OCI-LY3 (cell line): ENCODE results near the gene ZNF580.

Experiments used
- H2AFZ ChIP-seq: fragments of 200-600, 300-600 bp; shearing (Covaris generic); 2 replicates; pipeline ENCODE4 v1.6.0; 2014; ENCODE audit warnings: antibody characterized with exemption, low read depth, low read length
- H3K27ac ChIP-seq: fragments of 200-600, 300-600 bp; sonication (generic); 2 replicates; pipeline ENCODE4 v1.5.1; 2014; ENCODE audit warnings: mild to moderate bottlenecking, low read length, moderate library complexity, mixed read lengths
- H3K27me3 ChIP-seq: fragments of 200-600, 300-600 bp; sonication (generic); 2 replicates; pipeline ENCODE4 v1.6.1; 2014; ENCODE audit warnings: low read depth, low read length, mixed read lengths
- H3K36me3 ChIP-seq: fragments of 200-600, 300-600 bp; sonication (generic); replicated peaks from 2 replicates; pipeline ENCODE3; 2014; ENCODE audit warnings: low read depth, low read length, mixed read lengths
- H3K4me1 ChIP-seq: fragments of 300-600, 200-600 bp; sonication (generic); 2 replicates; pipeline ENCODE4 v1.6.1; 2014; ENCODE audit warnings: low read length, mixed read lengths
- H3K4me2 ChIP-seq: fragments of 200-600, 300-600 bp; sonication (generic); 2 replicates; pipeline ENCODE4 v1.6.1; 2014; ENCODE audit warnings: low read length, mixed read lengths
- H3K4me3 ChIP-seq: fragments of 300-600, 200-600 bp; sonication (generic); 2 replicates; pipeline ENCODE4 v1.5.1; 2014; ENCODE audit warnings: antibody characterized with exemption, mild to moderate bottlenecking, low read length, moderate library complexity
- H3K79me2 ChIP-seq: fragments of 300-600, 200-600 bp; shearing (Covaris generic); 2 replicates; pipeline ENCODE4 v1.6.1; 2014; ENCODE audit warnings: mild to moderate bottlenecking, low read length, mixed read lengths
- H3K9ac ChIP-seq: fragments of 300-600, 200-600 bp; shearing (Covaris generic); 2 replicates; pipeline ENCODE4 v1.6.0; 2014; ENCODE audit warnings: mild to moderate bottlenecking, low read length, moderate library complexity
- H3K9me3 ChIP-seq: fragments of 200-600, 300-600 bp; shearing (Covaris generic); 2 replicates; pipeline ENCODE4 v1.6.1; 2014; ENCODE audit warnings: low read length, mixed read lengths; ENCODE audit not compliant: insufficient read depth
- H4K20me1 ChIP-seq: fragments of 200-600, 300-600 bp; sonication (generic); 2 replicates; pipeline ENCODE4 v1.6.1; 2016; ENCODE audit warnings: low read length, mixed read lengths; ENCODE audit not compliant: insufficient read depth
- EZH2phosphoT487 ChIP-seq: fragments of 200-600 bp; shearing (Covaris generic); IDR thresholded peaks from 2 replicates; pipeline ENCODE4 v1.6.1; 2018; ENCODE audit warnings: antibody characterized with exemption, mixed run types, low read depth
- TF ChIP-seq, protein P1 (sequence below): fragments of 200-600, 300-600 bp; sonication (generic); IDR thresholded peaks from 2 replicates; pipeline ENCODE4 v1.5.1; 2014; ENCODE audit warnings: antibody characterized with exemption, low read length, low read depth

The ZNF580 gene

DNA sequence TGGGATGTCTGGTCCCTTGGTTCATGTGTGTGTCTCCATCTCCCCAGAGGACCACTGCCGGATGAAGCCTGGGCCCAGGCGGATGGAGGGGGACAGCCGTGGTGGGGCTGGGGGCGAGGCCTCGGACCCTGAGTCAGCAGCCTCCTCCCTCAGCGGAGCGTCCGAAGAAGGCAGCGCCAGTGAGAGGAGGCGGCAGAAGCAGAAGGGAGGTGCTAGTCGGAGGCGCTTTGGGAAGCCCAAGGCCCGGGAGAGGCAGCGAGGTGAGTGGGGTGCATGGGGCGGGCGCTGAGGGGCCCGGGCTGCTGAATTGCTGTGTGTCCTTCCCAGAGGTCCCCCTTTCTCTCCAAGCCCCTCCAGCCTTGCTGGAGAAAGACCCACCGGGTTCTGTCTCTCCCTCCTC lies 10.4 kb downstream of the ZNF580 start:
- Histone ChIP-seq H2AFZ (no peak overlapping the region), H3K4me1 (peaks cover 20% of the 10 kb centered on the region), H3K9me3 (no peaks in the 10 kb centered on the region), H3K27me3 (no peaks in the 10 kb centered on the region), H3K36me3 (peaks cover 7% of the 10 kb centered on the region), H3K4me2 (no peak overlapping the region), H3K79me2 (peaks cover 30% of the 10 kb centered on the region), H3K27ac (no peak overlapping the region), H3K4me3 (no peak overlapping the region), H4K20me1 (no peaks in the 10 kb centered on the region), H3K9ac (no peak overlapping the region)
- TF ChIP-seq, protein P1, sequence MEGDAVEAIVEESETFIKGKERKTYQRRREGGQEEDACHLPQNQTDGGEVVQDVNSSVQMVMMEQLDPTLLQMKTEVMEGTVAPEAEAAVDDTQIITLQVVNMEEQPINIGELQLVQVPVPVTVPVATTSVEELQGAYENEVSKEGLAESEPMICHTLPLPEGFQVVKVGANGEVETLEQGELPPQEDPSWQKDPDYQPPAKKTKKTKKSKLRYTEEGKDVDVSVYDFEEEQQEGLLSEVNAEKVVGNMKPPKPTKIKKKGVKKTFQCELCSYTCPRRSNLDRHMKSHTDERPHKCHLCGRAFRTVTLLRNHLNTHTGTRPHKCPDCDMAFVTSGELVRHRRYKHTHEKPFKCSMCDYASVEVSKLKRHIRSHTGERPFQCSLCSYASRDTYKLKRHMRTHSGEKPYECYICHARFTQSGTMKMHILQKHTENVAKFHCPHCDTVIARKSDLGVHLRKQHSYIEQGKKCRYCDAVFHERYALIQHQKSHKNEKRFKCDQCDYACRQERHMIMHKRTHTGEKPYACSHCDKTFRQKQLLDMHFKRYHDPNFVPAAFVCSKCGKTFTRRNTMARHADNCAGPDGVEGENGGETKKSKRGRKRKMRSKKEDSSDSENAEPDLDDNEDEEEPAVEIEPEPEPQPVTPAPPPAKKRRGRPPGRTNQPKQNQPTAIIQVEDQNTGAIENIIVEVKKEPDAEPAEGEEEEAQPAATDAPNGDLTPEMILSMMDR = no peak
- TF ChIP-seq EZH2phosphoT487 = no peak

- Histone ChIP-seq H4K20me1 (peaks cover 12% of the 10 kb centered on the region), H3K9me3 (no peaks in the 10 kb centered on the region), H3K36me3 (peaks cover 20% of the 10 kb centered on the region), H3K9ac (no peak overlapping the region), H2AFZ (no peak overlapping the region), H3K4me3 (0 out of 2 replicates have a peak overlapping the region, but pooled peaks have one; percentile 80), H3K4me2 (peak overlapping the region; percentile 76), H3K79me2 (peaks cover 34% of the 10 kb centered on the region), H3K27me3 (no peaks in the 10 kb centered on the region), H3K27ac (no peak overlapping the region), H3K4me1 (peaks cover 17% of the 10 kb centered on the region)
- TF ChIP-seq EZH2phosphoT487 = no peak
- TF ChIP-seq, protein P1 = no peak
These were observed 11.7 kb downstream of the ZNF580 start for GRCh38 chr19:55652311-55653128.

- peaks cover 24% of the 10 kb centered on the region for H4K20me1 ChIP-seq
- peaks cover 24% of the 10 kb centered on the region for H3K4me1 ChIP-seq
- peak overlapping the region; percentile 54; the same call in 1 of the 2 replicates for H2AFZ ChIP-seq
- peaks cover 39% of the 10 kb centered on the region for H3K79me2 ChIP-seq
- H3K9me3 ChIP-seq = no peaks in the 10 kb centered on the region
- H3K27ac ChIP-seq = peak overlapping the region; percentile 90
- H3K4me2 ChIP-seq = peak overlapping the region; percentile 76
- peak overlapping the region; percentile 96 for H3K9ac ChIP-seq
- H3K4me3 ChIP-seq = peak overlapping the region; percentile 80
- no peaks in the 10 kb centered on the region for H3K27me3 ChIP-seq
- TF ChIP-seq, protein P1 = peak; percentile 99
- TF ChIP-seq EZH2phosphoT487 = no peak
- H3K36me3 ChIP-seq = peaks cover 29% of the 10 kb centered on the region
These were observed 13.0 kb downstream of the ZNF580 start for GRCh38 chr19:55653651-55654322.

GRCh38 chr19:55654323-55654867 lies 13.6 kb downstream of the ZNF580 start:
- Histone ChIP-seq H3K27ac (peak overlapping the region; percentile 90), H3K9me3 (no peaks in the 10 kb centered on the region), H3K4me1 (peaks cover 26% of the 10 kb centered on the region), H3K4me3 (peak overlapping the region; percentile 80), H3K36me3 (peaks cover 35% of the 10 kb centered on the region), H3K27me3 (no peaks in the 10 kb centered on the region), H4K20me1 (peaks cover 31% of the 10 kb centered on the region), H3K79me2 (peaks cover 42% of the 10 kb centered on the region), H2AFZ (peak overlapping the region; percentile 54; the same call in 1 of the 2 replicates), H3K4me2 (peak overlapping the region; percentile 76), H3K9ac (peak overlapping the region; percentile 96)
- no peak for TF ChIP-seq EZH2phosphoT487
- TF ChIP-seq, protein P1 = no peak
